Neural progenitor cell (in vitro differentiated cells): ENCODE data around the gene TRIL. TPM values are rescaled to one million over a fixed set of nuclear protein-coding genes. Genes with fewer than 3 reads are reported as not detected.

ENCODE experiments used
- DNase-seq: peaks from one replicate; pipeline ENCODE4 v3.0.0-alpha.2; 2016; ENCODE audit warnings: low spot score
- H2AFZ ChIP-seq: fragments of 200-600 bp; sonication (generic); replicated peaks from 2 replicates; pipeline ENCODE4 v1.6.1; 2016; ENCODE audit warnings: antibody characterized with exemption
- H3F3A ChIP-seq: fragments of 200-600 bp; sonication (generic); 2 replicates; pipeline ENCODE4 v1.6.1; 2016; ENCODE audit warnings: antibody characterized with exemption, low read depth
- H3K27ac ChIP-seq: fragments of 200-600 bp; sonication (generic); 2 replicates; pipeline ENCODE4 v1.5.1; 2016; ENCODE audit warnings: mild to moderate bottlenecking
- H3K27me3 ChIP-seq: fragments of 200-600 bp; sonication (generic); 2 replicates; pipeline ENCODE4 v1.6.1; 2016; ENCODE audit warnings: mild to moderate bottlenecking, moderate library complexity
- H3K36me3 ChIP-seq: fragments of 200-600 bp; sonication (generic); 2 replicates; pipeline ENCODE4 v1.5.1; 2016
- H3K4me1 ChIP-seq: fragments of 200-600 bp; sonication (generic); 2 replicates; pipeline ENCODE4 v1.6.1; 2016; ENCODE audit warnings: mixed run types
- H3K4me2 ChIP-seq: fragments of 200-600 bp; sonication (generic); 2 replicates; pipeline ENCODE4 v1.6.1; 2016
- H3K4me3 ChIP-seq: fragments of 200-600 bp; sonication (generic); 2 replicates; pipeline ENCODE4 v1.5.1; 2016
- H3K79me2 ChIP-seq: fragments of 200-600 bp; sonication (generic); 2 replicates; pipeline ENCODE4 v1.6.1; 2016; ENCODE audit warnings: low read depth
- H3K9ac ChIP-seq: fragments of 200-600 bp; sonication (generic); 2 replicates; pipeline ENCODE4 v1.6.1; 2016
- H3K9me3 ChIP-seq: fragments of 200-600 bp; sonication (generic); 2 replicates; pipeline ENCODE4 v1.5.1; 2016; ENCODE audit warnings: low read depth
- H4K20me1 ChIP-seq: fragments of 200-600 bp; sonication (generic); 2 replicates; pipeline ENCODE4 v1.6.1; 2016; ENCODE audit warnings: low read depth
- H3K27ac Mint-ChIP-seq: 3 replicates; pipeline ENCODE4 v1.8.0; 2021; ENCODE audit warnings: mixed read lengths
- H3K27me3 Mint-ChIP-seq: 2 replicates; pipeline ENCODE4 v1.8.0; 2022; ENCODE audit warnings: low read depth, mild to moderate bottlenecking, inconsistent platforms, moderate library complexity, mixed read lengths; ENCODE audit not compliant: insufficient read depth
- H3K36me3 Mint-ChIP-seq: 3 replicates; pipeline ENCODE4 v1.8.0; 2021; ENCODE audit warnings: mixed read lengths
- H3K4me1 Mint-ChIP-seq: 3 replicates; pipeline ENCODE4 v1.8.0; 2021; ENCODE audit warnings: mixed read lengths
- H3K4me3 Mint-ChIP-seq: 3 replicates; pipeline ENCODE4 v1.8.0; 2021; ENCODE audit warnings: mild to moderate bottlenecking, moderate library complexity, mixed read lengths
- H3K9me3 Mint-ChIP-seq: 3 replicates; pipeline ENCODE4 v1.8.0; 2020; ENCODE audit warnings: mixed read lengths
- EZH2 ChIP-seq: fragments of 200-600 bp; sonication (generic); IDR thresholded peaks from 2 replicates; pipeline ENCODE4 v1.6.1; 2017; ENCODE audit warnings: antibody characterized with exemption, mild to moderate bottlenecking, moderate library complexity
- EZH2phosphoT487 ChIP-seq: fragments of 200-600 bp; sonication (generic); IDR thresholded peaks from 2 replicates; pipeline ENCODE4 v1.6.1; 2017; ENCODE audit warnings: antibody characterized with exemption
- total RNA-seq: library from RNA; depleted of rRNA; stranded (reverse); fragments of >200 nt; gene quantifications from 2 replicates; pipeline ENCODE4 v1.2.3, GENCODE V29; 2015; ENCODE audit warnings: low replicate concordance
- TF ChIP-seq, protein P1 (sequence below): fragments of 200-600 bp; sonication (generic); IDR thresholded peaks from 2 replicates; pipeline ENCODE4 v1.5.1; 2017; ENCODE audit warnings: antibody characterized with exemption, mild to moderate bottlenecking

TRIL gene
- total RNA-seq, 1 donor from 2014 or later = 8.5 TPM

DNA sequence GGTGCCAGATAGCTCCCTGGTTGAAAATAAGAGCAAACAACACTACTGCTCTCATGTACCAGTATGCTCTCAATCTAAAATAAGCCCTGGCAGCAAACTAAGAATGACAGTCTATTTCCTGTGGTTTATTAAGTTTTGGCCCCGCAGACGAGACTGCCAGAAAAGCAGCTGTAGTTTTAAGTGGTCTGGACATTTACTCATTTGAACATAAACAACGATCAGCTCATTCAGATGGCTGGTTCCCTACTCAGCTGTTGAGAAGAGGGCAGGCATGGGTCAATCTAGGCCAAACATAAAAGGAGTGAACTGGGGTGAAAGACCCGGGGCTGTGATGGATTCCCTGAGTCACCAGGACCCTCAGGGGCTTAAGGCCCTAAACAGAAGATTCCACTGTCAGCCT lies 4.5 kb downstream of the TRIL start:
- Histone ChIP-seq H2AFZ (no peak overlapping the region), H3K36me3 (no peaks in the 10 kb centered on the region), H3K27ac (no peak overlapping the region), H3K9me3 (no peaks in the 10 kb centered on the region), H3K4me3 (no peak overlapping the region), H3K4me2 (no peak overlapping the region), H4K20me1 (peaks cover 5% of the 10 kb centered on the region), H3K4me1 (no peaks in the 10 kb centered on the region), H3K9ac (no peak overlapping the region), H3K27me3 (peaks cover 37% of the 10 kb centered on the region), H3F3A (peaks cover 20% of the 10 kb centered on the region), H3K79me2 (no peaks in the 10 kb centered on the region)
- peaks cover 37% of the 10 kb centered on the region for H3K4me1 Mint-ChIP-seq
- TF ChIP-seq EZH2 (no peak), EZH2phosphoT487 (no peak)
- TF ChIP-seq, protein P1, sequence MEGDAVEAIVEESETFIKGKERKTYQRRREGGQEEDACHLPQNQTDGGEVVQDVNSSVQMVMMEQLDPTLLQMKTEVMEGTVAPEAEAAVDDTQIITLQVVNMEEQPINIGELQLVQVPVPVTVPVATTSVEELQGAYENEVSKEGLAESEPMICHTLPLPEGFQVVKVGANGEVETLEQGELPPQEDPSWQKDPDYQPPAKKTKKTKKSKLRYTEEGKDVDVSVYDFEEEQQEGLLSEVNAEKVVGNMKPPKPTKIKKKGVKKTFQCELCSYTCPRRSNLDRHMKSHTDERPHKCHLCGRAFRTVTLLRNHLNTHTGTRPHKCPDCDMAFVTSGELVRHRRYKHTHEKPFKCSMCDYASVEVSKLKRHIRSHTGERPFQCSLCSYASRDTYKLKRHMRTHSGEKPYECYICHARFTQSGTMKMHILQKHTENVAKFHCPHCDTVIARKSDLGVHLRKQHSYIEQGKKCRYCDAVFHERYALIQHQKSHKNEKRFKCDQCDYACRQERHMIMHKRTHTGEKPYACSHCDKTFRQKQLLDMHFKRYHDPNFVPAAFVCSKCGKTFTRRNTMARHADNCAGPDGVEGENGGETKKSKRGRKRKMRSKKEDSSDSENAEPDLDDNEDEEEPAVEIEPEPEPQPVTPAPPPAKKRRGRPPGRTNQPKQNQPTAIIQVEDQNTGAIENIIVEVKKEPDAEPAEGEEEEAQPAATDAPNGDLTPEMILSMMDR = no peak
- peaks cover 4% of the 10 kb centered on the region for H3K9me3 Mint-ChIP-seq
- H3K27me3 Mint-ChIP-seq = peaks cover 8% of the 10 kb centered on the region
- DNase-seq = no peak
- no peak overlapping the region for H3K4me3 Mint-ChIP-seq
- H3K36me3 Mint-ChIP-seq = peaks cover 27% of the 10 kb centered on the region
- no peak overlapping the region for H3K27ac Mint-ChIP-seq

DNA sequence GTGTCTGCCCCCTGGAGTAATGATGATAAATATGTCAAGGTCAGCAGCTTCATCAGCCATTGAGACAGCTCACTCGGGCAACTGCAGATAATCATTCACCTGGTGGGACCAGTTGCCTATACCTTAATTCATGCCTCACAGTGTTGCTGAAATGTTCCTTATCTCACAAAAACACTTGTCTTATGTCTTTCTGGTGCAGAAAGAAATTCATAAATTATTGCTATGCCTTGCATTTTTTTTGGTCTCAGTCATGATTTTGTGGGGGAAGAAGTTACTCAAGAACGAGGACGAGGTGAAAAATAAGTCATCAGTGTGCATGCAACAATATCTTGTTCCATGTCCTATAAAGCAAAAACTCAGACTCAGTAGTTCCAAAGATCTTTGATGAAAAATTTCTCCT lies 16.0 kb downstream of the TRIL start:
- Mint-ChIP-seq H3K4me3 (no peak overlapping the region), H3K27me3 (peaks cover 3% of the 10 kb centered on the region), H3K4me1 (peaks cover 42% of the 10 kb centered on the region), H3K36me3 (no peaks in the 10 kb centered on the region), H3K27ac (no peak overlapping the region), H3K9me3 (peaks cover 11% of the 10 kb centered on the region)
- Histone ChIP-seq H3K4me3 (no peak overlapping the region), H3K9me3 (no peaks in the 10 kb centered on the region), H3K4me1 (no peaks in the 10 kb centered on the region), H3K27ac (no peak overlapping the region), H3K79me2 (no peaks in the 10 kb centered on the region), H3F3A (no peaks in the 10 kb centered on the region), H3K36me3 (no peaks in the 10 kb centered on the region), H4K20me1 (no peaks in the 10 kb centered on the region), H3K9ac (no peak overlapping the region), H3K4me2 (no peak overlapping the region), H2AFZ (no peak overlapping the region), H3K27me3 (no peaks in the 10 kb centered on the region)
- DNase-seq = no peak
- TF ChIP-seq EZH2phosphoT487 (no peak), EZH2 (no peak)
- TF ChIP-seq, protein P1 = no peak

DNA sequence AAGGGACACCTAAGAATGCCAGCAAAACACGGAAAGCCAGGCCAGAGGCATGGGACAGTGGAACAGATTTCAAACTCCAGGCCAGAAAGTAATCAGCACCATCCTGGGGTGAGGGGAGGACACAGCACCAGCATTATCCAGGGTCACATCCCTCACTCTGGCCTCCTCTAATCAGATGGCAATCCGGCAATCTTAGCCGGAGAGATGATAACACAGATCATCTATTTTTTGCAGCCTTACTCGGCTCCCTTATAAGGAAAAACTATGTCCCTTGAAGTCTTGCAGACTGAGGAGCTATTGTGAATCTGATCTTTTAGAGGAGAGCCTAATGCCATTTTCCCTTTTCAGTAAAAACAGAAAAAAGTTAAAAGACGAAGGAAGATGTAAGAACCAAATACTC lies 16.5 kb downstream of the TRIL start:
- peaks cover 8% of the 10 kb centered on the region for H3K9me3 Mint-ChIP-seq
- peaks cover 42% of the 10 kb centered on the region for H3K4me1 Mint-ChIP-seq
- no peaks in the 10 kb centered on the region for H3K36me3 Mint-ChIP-seq
- Histone ChIP-seq H3K27ac (no peak overlapping the region), H3K4me1 (no peaks in the 10 kb centered on the region), H3K27me3 (no peaks in the 10 kb centered on the region), H3K4me2 (no peak overlapping the region), H3F3A (no peaks in the 10 kb centered on the region), H3K9me3 (no peaks in the 10 kb centered on the region), H4K20me1 (no peaks in the 10 kb centered on the region), H3K4me3 (no peak overlapping the region), H3K79me2 (no peaks in the 10 kb centered on the region), H3K36me3 (no peaks in the 10 kb centered on the region), H2AFZ (peak overlapping the region; percentile 5), H3K9ac (no peak overlapping the region)
- H3K27ac Mint-ChIP-seq = no peak overlapping the region
- peaks cover 5% of the 10 kb centered on the region for H3K27me3 Mint-ChIP-seq
- no peak overlapping the region for H3K4me3 Mint-ChIP-seq
- TF ChIP-seq EZH2 (no peak), EZH2phosphoT487 (no peak)
- TF ChIP-seq, protein P1 = no peak
- no peak for DNase-seq
